Body of pancreas (tissue), 4 donors: Measurements from ENCODE around the gene SH3PXD2B.

Experiments used
- CTCF ChIP-seq, 7 experiments: fragments of 450-650 bp in 4 of 7; fragments of 200-600 bp in 3 of 7; sonication (generic) in 3 of 7; IDR thresholded peaks; one replicate each; pipeline ENCODE4 v1.5.1; 2016 to 2019; ENCODE audit warnings: antibody characterized with exemption in 7 of 7
- POLR2A ChIP-seq, 3 donors: fragments of 450-650 bp; IDR thresholded peaks; one replicate each; pipeline ENCODE4 v1.6.1; 2016; ENCODE audit warnings: antibody characterized with exemption in 3 of 3, mild to moderate bottlenecking in 2 of 3

GRCh38 chr5:172339264-172340180, 114.8 kb downstream of the SH3PXD2B start:
- TF ChIP-seq CTCF (IDR thresholded peaks at IDR 0.05) (no peak), POLR2A (IDR thresholded peaks at IDR 0.05) (no peak)
